ENCODE measurements around the gene BEST4. TPM values are rescaled to one million over a fixed set of nuclear protein-coding genes. Genes with fewer than 3 reads are reported as not detected.

Gene BEST4
- total RNA-seq, 1 donor from 2014 or later = not detected

Other genes starting within 250 kb of the BEST4 start
- gene TMEM53, start 113.7 kb downstream of the BEST4 start, total RNA-seq = 4.0 and 4.7 TPM in 2 replicates
- gene ARMH1, start 113.5 kb downstream of the BEST4 start, total RNA-seq = 0.13 TPM in 1 of 2 replicates, not detected in the other
- gene RNU5D-1, start 57.0 kb downstream of the BEST4 start, total RNA-seq = not detected in 2 replicates
- 9.7 and 21.3 TPM in 2 replicates for gene KIF2C, start 48.3 kb downstream of the BEST4 start, total RNA-seq
- 1,311 and 1,360 TPM in 2 replicates for gene RPS8, start 12.6 kb downstream of the BEST4 start, total RNA-seq
- 11.7 and 14.9 TPM in 2 replicates for gene PLK3, start 12.2 kb upstream of the BEST4 start, total RNA-seq
- 0.13 and 0.25 TPM in 2 replicates for gene DYNLT4, start 19.2 kb upstream of the BEST4 start, total RNA-seq
- gene BTBD19, start 20.4 kb upstream of the BEST4 start, total RNA-seq = 3.3 and 6.2 TPM in 2 replicates
- gene PTCH2, start 55.1 kb upstream of the BEST4 start, total RNA-seq = under 0.01 TPM in 2 replicates
- 11.6 and 19.0 TPM in 2 replicates for gene EIF2B3, start 198.4 kb upstream of the BEST4 start, total RNA-seq
- 18.5 and 22.9 TPM in 2 replicates for gene HECTD3, start 223.2 kb upstream of the BEST4 start, total RNA-seq
- gene UROD, start 224.1 kb upstream of the BEST4 start, total RNA-seq = 266 and 281 TPM in 2 replicates

Measured in dermis microvascular lymphatic vessel endothelial cell (primary cell).